ENCODE results near the gene CHML.
A peak's percentile ranks its signal among the peaks of the same experiment; 100 is the strongest.

The CHML gene

GRCh38 chr1:241630476-241630875 lies 9.7 kb downstream of the CHML start:
- no peak for DNase-seq
- intact Hi-C loops (cut with DNase I): no loop called here

GRCh38 chr1:241630005-241630404 lies 10.2 kb downstream of the CHML start:
- no peak for DNase-seq
- intact Hi-C loops (cut with DNase I): no loop called here

- intact Hi-C loops (cut with DNase I): loop anchor here (10.0 kb wide), 1 partner anchor 93 kb away; the partner anchor contains the start of gene KMO
- peak in 18 of 42 donors; percentile 17 to 69 (median 43) for DNase-seq
Observed at GRCh38 chr1:241627453-241628259, 12.5 kb downstream of the CHML start.

GRCh38 chr1:241624935-241625334 lies 15.2 kb downstream of the CHML start:
- intact Hi-C loops (cut with DNase I): loop anchor here (10.0 kb wide), 1 partner anchor 90 kb away; the partner anchor contains the start of gene KMO
- DNase-seq: no peak

GRCh38 chr1:241622669-241623068 lies 17.5 kb downstream of the CHML start:
- intact Hi-C loops (cut with DNase I): loop anchor here (10.0 kb wide), 1 partner anchor 88 kb away; the partner anchor contains the start of gene KMO

GRCh38 chr1:241617426-241617825 lies 22.7 kb downstream of the CHML start:
- DNase-seq: no peak
- intact Hi-C loops (cut with DNase I): no loop called here

More at GRCh38 chr1:241622669-241623068, 17.5 kb downstream of the CHML start:
- DNase-seq: no peak

- no peak for DNase-seq
- intact Hi-C loops (cut with DNase I): no loop called here
Observed at GRCh38 chr1:241615043-241615974, 24.9 kb downstream of the CHML start.

GRCh38 chr1:241614572-241614971 lies 25.6 kb downstream of the CHML start:
- intact Hi-C loops (cut with DNase I): no loop called here
- DNase-seq: no peak

- no peak for DNase-seq
- intact Hi-C loops (cut with DNase I): no loop called here
Observed at GRCh38 chr1:241614144-241614543, 26.0 kb downstream of the CHML start.

- intact Hi-C loops (cut with DNase I): no loop called here
- peak in 9 of 42 donors; percentile 21 to 60 (median 25) for DNase-seq
Observed at GRCh38 chr1:241612533-241613477, 27.4 kb downstream of the CHML start.

- DNase-seq: no peak
- intact Hi-C loops (cut with DNase I): no loop called here
Observed at GRCh38 chr1:241611736-241612135, 28.4 kb downstream of the CHML start.

GRCh38 chr1:241611063-241611462 lies 29.1 kb downstream of the CHML start:
- peak in 1 of 42 donors; percentile 53 for DNase-seq

GRCh38 chr1:241610056-241610815 lies 29.9 kb downstream of the CHML start:
- DNase-seq: peak in 1 of 42 donors; percentile 19
- intact Hi-C loops (cut with DNase I): no loop called here

More at GRCh38 chr1:241611063-241611462, 29.1 kb downstream of the CHML start:
- intact Hi-C loops (cut with DNase I): no loop called here

- intact Hi-C loops (cut with DNase I): loop anchor here (10.0 kb wide), 1 partner anchor 226 kb away; no protein-coding TSS in a partner anchor
- no peak for DNase-seq
Observed at GRCh38 chr1:241608379-241609033, 31.7 kb downstream of the CHML start.

GRCh38 chr1:241607497-241607896 lies 32.7 kb downstream of the CHML start:
- DNase-seq: no peak
- intact Hi-C loops (cut with DNase I): loop anchor here (10.0 kb wide), 1 partner anchor 227 kb away; no protein-coding TSS in a partner anchor

- intact Hi-C loops (cut with DNase I): loop anchor here (10.0 kb wide), 1 partner anchor 228 kb away; no protein-coding TSS in a partner anchor
Observed at GRCh38 chr1:241606544-241606943, 33.6 kb downstream of the CHML start.

More at GRCh38 chr1:241606544-241606943, 33.6 kb downstream of the CHML start:
- DNase-seq: no peak
